Measurements from ENCODE around the gene MAPKAP1. TPM values are rescaled to one million over a fixed set of nuclear protein-coding genes. Genes with fewer than 3 reads are reported as not detected.

The MAPKAP1 gene
- total and polyA plus RNA-seq, 2 of the 13 experiments (the other 11 are each of a cell fraction or from before 2014, with no cell fraction given), result 45.0 to 64.3 TPM

- TF ChIP-seq FOXK1 (CRISPR knock-in tag; IDR thresholded peaks at IDR 0.05; ENCODE audit: borderline replicate concordance, low read depth) (no peak), TBX3 (IDR thresholded peaks at IDR 0.05; ENCODE audit: borderline replicate concordance) (no peak), RELA (CRISPR knock-in tag; IDR thresholded peaks at IDR 0.05) (no peak), ZNF275 (CRISPR knock-in tag; IDR thresholded peaks at IDR 0.05; ENCODE audit: borderline replicate concordance) (no peak), ZNF138 (CRISPR knock-in tag; IDR thresholded peaks at IDR 0.05; ENCODE audit: low read depth) (no peak), PRDM15 (CRISPR knock-in tag; IDR thresholded peaks at IDR 0.05) (no peak)
These were observed 271.8 kb downstream of the MAPKAP1 start (continued) for GRCh38 chr9:125434986-125435775.

Measured in HepG2 (cell line).